GM12873 (cell line): ENCODE measurements around the gene KCTD5.

Experiments
- CTCF ChIP-seq: IDR thresholded peaks from 2 replicates; pipeline ENCODE4 v1.5.1; 2012; ENCODE audit warnings: low read depth, mild to moderate bottlenecking, moderate library complexity, low read length, control low read depth; ENCODE audit not compliant: insufficient read depth; ENCODE audit errors: missing control alignments

KCTD5 gene

GRCh38 chr16:2710711-2711231, 28.4 kb downstream of the KCTD5 start:
- TF ChIP-seq CTCF, result no peak

- no peak for TF ChIP-seq CTCF
These were observed 29.2 kb downstream of the KCTD5 start for GRCh38 chr16:2711370-2712062.

DNA sequence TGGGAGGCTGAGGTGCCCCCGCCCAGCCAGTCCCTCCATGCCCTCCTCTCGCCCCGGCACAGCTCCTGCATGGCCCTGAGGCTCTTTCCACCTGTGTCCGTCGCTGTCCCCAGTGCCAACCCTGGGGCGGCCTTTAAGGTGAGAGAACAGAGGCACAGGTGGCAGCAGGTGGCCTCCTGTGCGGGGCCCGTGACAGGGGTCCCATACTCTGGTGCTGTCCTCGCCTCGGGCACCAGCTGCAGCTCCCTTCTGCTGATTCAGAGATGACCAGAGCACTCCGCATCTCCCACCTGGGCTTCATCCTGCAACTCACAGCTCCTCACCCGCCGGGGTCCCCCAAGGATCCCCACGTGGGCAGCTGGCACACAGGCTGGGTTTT, 29.7 kb downstream of the KCTD5 start:
- no peak for TF ChIP-seq CTCF

GRCh38 chr16:2712546-2712945, 30.2 kb downstream of the KCTD5 start:
- no peak for TF ChIP-seq CTCF

- no peak for TF ChIP-seq CTCF
These were observed 31.2 kb downstream of the KCTD5 start for GRCh38 chr16:2713523-2713922.

GRCh38 chr16:2713985-2714774, 31.9 kb downstream of the KCTD5 start:
- TF ChIP-seq CTCF, result no peak

GRCh38 chr16:2715064-2715463, 32.7 kb downstream of the KCTD5 start:
- no peak for TF ChIP-seq CTCF
